IPS-20b (cell line): ENCODE data around the gene CPO.

ENCODE experiments used
- H3K27ac ChIP-seq: one replicate; pipeline ENCODE4 v1.5.1; 2013; ENCODE audit warnings: low read length
- H3K27me3 ChIP-seq: 2 replicates; pipeline ENCODE4 v1.6.1; 2013; ENCODE audit warnings: mild to moderate bottlenecking, low read length, inconsistent platforms; ENCODE audit not compliant: insufficient read depth
- H3K36me3 ChIP-seq: 2 replicates; pipeline ENCODE4 v1.6.1; 2013; ENCODE audit warnings: low read depth, mild to moderate bottlenecking, inconsistent platforms, low read length, moderate library complexity; ENCODE audit not compliant: insufficient read depth
- H3K4me1 ChIP-seq: 2 replicates; pipeline ENCODE4 v1.6.1; 2013; ENCODE audit warnings: mild to moderate bottlenecking, control low read depth, inconsistent platforms, low read length, moderate library complexity; ENCODE audit not compliant: insufficient read depth
- H3K4me3 ChIP-seq: 2 replicates; pipeline ENCODE4 v1.5.1; 2013; ENCODE audit warnings: mild to moderate bottlenecking, low read length, inconsistent platforms
- H3K9ac ChIP-seq: 2 replicates; pipeline ENCODE4 v1.6.1; 2013; ENCODE audit warnings: low read depth, mild to moderate bottlenecking, inconsistent platforms, low read length, moderate library complexity
- H3K9me3 ChIP-seq: 2 replicates; pipeline ENCODE4 v1.6.1; 2013; ENCODE audit warnings: mild to moderate bottlenecking, low read depth, low read length, inconsistent platforms; ENCODE audit not compliant: insufficient read depth

The CPO gene

DNA sequence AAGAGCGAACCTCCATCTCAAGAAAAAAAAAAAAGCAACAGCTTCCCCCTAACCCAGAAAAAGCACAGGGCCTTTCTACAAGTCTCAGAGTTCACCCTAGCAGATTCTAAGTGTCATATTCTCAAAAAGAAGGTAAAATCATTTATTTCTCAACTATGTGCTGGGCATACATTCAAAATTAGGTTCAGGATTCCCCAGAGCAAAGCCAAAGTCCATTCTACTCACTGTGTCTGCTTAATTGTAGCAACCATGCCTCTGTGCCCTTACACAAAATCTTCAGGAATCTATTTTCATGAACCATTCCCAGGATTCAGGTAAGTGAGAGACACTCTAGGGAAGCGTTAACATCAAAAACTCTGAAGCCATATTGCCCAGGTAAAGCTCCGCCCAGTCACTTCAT, 40.0 kb downstream of the CPO start:
- Histone ChIP-seq H3K4me3 (no peak overlapping the region), H3K27me3 (no peaks in the 10 kb centered on the region), H3K36me3 (no peaks in the 10 kb centered on the region), H3K9ac (no peak overlapping the region), H3K4me1 (peaks cover 19% of the 10 kb centered on the region), H3K9me3 (0 out of 2 replicates have a peak, but pooled peaks cover 4% of the 10 kb centered on the region), H3K27ac (no peak overlapping the region)

DNA sequence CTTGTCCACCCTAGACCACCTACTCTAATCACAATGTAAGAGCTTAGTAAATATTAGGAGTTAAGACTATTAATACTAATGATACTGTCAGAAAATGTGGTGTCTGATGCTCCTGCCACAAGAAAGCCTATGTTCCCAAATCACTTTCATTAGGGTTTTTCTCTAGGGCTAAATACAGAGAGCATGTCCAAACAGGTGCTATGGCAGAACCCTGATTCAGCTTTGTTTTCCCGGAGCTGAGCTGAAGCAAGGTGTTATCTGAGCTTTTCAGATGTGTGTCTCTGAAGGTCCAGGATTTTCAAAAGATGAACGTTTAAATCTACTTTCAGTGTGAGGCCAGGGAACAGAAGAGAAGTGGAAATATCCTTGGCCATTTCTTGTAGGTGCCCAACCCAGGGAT, 40.6 kb downstream of the CPO start:
- Histone ChIP-seq H3K4me1 (peaks cover 24% of the 10 kb centered on the region), H3K27ac (no peak overlapping the region), H3K27me3 (no peaks in the 10 kb centered on the region), H3K9ac (no peak overlapping the region), H3K9me3 (0 out of 2 replicates have a peak, but pooled peaks cover 4% of the 10 kb centered on the region), H3K4me3 (no peak overlapping the region), H3K36me3 (no peaks in the 10 kb centered on the region)

DNA sequence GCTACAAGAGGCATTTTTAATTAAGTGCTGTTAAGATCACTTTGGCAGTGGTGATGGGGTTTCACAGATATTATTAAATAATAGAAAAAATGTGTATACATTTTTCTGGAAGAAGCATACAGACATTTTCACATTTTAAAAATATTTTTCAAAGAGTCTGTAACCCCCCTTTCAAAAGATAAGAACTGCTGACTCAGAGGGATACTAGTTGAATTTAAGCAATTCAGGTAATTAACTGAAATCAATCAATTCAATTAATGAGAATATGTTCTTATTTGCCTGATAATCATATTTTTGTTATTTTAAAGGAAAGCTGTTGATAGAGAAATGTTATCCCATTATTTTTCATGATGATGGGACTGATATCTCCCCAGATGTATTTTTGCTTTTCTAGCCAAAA, 41.1 kb downstream of the CPO start:
- Histone ChIP-seq H3K9ac (no peak overlapping the region), H3K27me3 (no peaks in the 10 kb centered on the region), H3K36me3 (no peaks in the 10 kb centered on the region), H3K4me1 (peaks cover 24% of the 10 kb centered on the region), H3K9me3 (0 out of 2 replicates have a peak, but pooled peaks cover 3% of the 10 kb centered on the region), H3K4me3 (no peak overlapping the region), H3K27ac (no peak overlapping the region)

DNA sequence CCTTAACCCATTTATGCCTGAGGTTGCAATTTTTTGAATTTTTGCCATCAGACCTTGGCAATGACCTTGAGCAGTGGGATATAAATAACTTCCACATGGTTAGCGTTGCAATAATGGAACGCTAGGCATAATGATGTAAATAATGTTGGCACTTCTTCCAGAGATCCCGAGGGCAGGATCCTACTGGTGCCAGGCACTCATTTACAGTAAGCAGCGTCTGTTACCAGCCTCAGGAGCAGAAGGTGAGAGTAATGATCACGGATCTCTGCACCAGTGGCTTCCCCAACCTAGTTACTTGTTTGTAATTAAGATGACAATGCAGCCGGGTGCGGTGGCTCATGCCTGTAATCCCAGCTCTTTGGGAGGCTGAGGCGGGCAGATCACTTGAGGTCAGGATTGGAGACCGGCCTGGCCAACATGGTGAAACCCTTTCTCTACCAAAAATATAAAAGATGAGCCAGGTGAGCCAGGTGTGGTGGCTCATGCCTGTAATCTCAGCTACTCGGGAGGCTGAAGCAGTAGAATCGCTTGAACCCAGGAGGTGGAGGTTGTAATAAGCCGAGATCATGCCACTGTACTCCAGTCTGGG, 41.9 kb downstream of the CPO start:
- Histone ChIP-seq H3K4me3 (no peak overlapping the region), H3K36me3 (no peaks in the 10 kb centered on the region), H3K4me1 (peaks cover 24% of the 10 kb centered on the region), H3K27me3 (no peaks in the 10 kb centered on the region), H3K27ac (no peak overlapping the region), H3K9me3 (no peaks in the 10 kb centered on the region), H3K9ac (no peak overlapping the region)

DNA sequence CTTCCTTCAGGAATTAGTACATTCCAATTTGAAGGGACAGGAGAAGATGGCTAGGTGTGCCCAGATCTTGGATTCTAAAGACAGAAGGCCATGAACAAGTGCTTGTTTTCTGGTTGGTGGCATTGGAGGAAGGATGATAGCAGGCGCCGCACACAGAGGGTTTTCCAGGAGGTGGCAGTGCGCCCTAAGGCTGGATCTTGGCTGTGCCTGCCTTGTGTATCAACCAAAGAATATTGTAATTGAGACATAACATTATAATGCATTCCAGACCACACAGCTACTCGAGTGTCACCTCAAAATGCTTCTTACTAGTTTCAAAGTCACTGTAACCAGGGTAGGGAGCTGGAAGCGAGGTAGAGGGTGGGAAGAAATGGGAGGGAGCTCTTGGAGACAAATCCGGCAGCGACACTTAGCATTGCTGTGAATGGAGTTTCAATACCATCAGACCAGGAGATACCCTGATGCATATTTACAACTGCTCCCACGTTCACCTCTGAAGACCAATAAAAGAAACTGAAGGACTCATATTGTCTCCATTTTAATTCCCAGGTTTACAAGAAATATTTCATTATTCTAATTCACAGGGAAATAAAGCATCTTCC, 42.5 kb downstream of the CPO start:
- H3K27ac ChIP-seq = no peak overlapping the region
- H3K4me1 ChIP-seq = peaks cover 24% of the 10 kb centered on the region
- H3K9me3 ChIP-seq = no peaks in the 10 kb centered on the region
- H3K27me3 ChIP-seq = no peaks in the 10 kb centered on the region
- no peak overlapping the region for H3K4me3 ChIP-seq
- peak overlapping the region; percentile 4; the same call in 1 of the 2 replicates for H3K9ac ChIP-seq
- no peaks in the 10 kb centered on the region for H3K36me3 ChIP-seq

- Histone ChIP-seq H3K9ac (peak overlapping the region; percentile 4; the same call in 1 of the 2 replicates), H3K27ac (no peak overlapping the region), H3K36me3 (no peaks in the 10 kb centered on the region), H3K4me1 (peaks cover 24% of the 10 kb centered on the region), H3K4me3 (no peak overlapping the region), H3K9me3 (no peaks in the 10 kb centered on the region), H3K27me3 (no peaks in the 10 kb centered on the region)
Observed at GRCh38 chr2:206982360-206982955, 43.1 kb downstream of the CPO start.

DNA sequence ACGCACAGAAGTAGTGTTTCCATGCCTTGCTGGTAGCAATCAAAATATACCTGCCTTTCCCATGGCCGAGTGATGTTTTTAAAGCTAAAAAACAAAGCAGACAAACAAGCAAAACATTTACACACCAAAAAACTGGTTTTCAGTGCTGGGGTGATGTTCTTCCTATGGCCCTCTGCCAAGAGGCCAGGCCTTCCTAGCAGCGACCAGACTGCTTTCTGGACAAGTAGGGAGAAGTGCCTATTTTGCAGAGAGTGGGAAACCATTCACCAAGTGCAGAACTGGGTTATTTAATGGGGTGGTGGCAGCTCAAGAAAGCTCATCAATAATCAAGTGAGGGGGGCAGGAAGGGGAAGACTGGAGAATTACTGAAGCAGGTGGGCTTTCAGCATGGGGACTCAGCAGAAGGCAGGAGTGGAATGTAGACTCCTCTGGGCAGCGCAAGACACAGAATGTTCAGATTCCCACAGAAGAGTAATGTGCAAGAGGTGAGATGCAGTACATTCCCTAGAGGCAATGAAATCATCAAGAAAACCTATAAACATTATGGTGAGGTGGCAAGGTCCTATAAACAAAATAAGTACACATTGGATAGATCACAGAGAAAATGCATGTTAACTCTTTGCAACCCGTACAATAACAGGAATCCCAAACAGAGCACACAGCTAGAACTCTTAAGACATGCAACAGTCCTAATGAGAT, 44.0 kb downstream of the CPO start:
- Histone ChIP-seq H3K4me3 (peak overlapping the region; percentile 2; the same call in 1 of the 2 replicates), H3K36me3 (no peaks in the 10 kb centered on the region), H3K9ac (no peak overlapping the region), H3K9me3 (no peaks in the 10 kb centered on the region), H3K27ac (no peak overlapping the region), H3K4me1 (peaks cover 24% of the 10 kb centered on the region), H3K27me3 (no peaks in the 10 kb centered on the region)

DNA sequence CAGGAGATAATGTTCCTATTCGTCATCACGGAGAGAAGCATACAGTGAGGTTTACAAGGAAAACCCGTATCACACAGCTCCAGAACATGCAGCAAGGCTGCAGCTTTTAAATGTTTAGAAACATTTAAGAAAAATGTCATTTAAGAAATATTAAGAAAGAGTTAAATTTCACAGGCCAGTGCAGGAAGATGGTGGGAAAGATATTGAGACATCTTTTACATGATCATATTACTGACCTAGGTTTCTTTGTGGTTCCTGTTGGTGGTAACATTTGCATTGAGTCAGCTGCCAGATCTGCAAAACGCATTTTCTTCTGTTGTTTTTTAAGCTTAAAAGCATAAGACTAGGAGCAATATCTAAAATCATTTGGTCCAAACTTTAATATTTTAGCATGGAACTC, 44.9 kb downstream of the CPO start:
- Histone ChIP-seq H3K4me3 (no peak overlapping the region; the same call in 1 of the 2 replicates), H3K27ac (no peak overlapping the region), H3K36me3 (no peaks in the 10 kb centered on the region), H3K9me3 (no peaks in the 10 kb centered on the region), H3K27me3 (no peaks in the 10 kb centered on the region), H3K9ac (no peak overlapping the region), H3K4me1 (peaks cover 24% of the 10 kb centered on the region)

DNA sequence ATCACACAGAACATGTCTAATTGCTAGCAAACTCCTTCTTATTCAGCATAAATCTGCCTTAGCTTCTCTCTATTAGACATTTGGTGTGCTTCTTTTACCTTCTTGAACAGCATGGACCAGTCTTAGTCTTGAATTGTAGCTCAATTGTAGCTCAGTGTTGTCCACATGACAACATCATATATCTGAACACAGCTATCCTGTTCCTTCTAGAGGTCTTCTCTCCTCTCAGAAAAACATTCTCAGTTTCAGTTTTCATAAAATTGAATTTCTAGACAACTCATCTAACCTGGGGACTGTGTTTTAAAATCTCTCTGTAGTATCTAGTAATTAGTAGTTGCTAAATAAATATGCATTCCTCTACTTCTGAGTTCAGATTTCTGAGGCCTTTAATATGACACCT, 47.6 kb downstream of the CPO start:
- Histone ChIP-seq H3K4me1 (peaks cover 22% of the 10 kb centered on the region), H3K36me3 (no peaks in the 10 kb centered on the region), H3K27ac (no peak overlapping the region), H3K9ac (no peak overlapping the region), H3K27me3 (no peaks in the 10 kb centered on the region), H3K4me3 (no peak overlapping the region), H3K9me3 (no peaks in the 10 kb centered on the region)

DNA sequence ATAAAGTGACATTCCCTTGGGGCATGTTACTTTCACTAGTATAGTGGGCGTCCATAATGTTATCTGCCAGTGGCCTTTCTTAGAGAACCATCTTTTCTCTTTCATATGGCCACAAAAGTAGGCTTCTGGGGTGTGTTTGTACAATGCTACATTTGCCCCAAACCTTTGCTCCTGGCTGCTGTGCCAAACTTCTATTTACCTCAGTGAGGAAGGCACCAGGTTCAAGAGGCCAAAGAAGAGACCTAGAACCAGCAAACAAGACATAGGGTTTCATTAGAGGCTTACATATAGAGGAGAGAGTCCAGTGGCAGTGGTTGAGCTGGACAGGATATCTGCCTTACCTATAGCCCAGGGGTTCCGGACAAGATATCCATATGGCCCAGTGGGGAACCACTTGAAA, 48.5 kb downstream of the CPO start:
- no peaks in the 10 kb centered on the region for H3K9me3 ChIP-seq
- no peaks in the 10 kb centered on the region for H3K27me3 ChIP-seq
- H3K36me3 ChIP-seq = no peaks in the 10 kb centered on the region
- H3K27ac ChIP-seq = no peak overlapping the region
- H3K4me3 ChIP-seq = no peak overlapping the region
- H3K4me1 ChIP-seq = peaks cover 20% of the 10 kb centered on the region
- no peak overlapping the region for H3K9ac ChIP-seq

DNA sequence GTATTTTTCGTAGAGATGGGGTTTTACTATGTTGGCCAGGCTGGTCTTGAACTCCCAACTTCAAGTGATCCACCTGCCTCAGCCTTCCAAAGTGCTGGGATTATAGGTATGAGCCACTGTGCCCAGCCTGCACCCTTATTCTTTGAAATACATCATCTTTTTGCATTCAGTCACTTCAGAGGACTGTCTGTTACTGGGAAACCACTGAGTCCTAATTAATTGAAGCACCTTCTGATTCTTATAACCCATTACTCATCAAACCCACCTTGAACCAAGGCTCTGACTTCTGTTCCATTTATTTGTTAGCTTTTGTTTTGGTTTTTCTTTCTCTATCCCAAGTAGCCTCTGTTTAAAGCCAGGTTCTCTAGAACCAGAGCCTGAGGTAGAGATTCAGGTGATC, 49.6 kb downstream of the CPO start:
- H3K9me3 ChIP-seq = no peaks in the 10 kb centered on the region
- H3K9ac ChIP-seq = no peak overlapping the region
- H3K27ac ChIP-seq = no peak overlapping the region
- no peaks in the 10 kb centered on the region for H3K27me3 ChIP-seq
- H3K4me1 ChIP-seq = peaks cover 10% of the 10 kb centered on the region
- no peak overlapping the region for H3K4me3 ChIP-seq
- no peaks in the 10 kb centered on the region for H3K36me3 ChIP-seq

DNA sequence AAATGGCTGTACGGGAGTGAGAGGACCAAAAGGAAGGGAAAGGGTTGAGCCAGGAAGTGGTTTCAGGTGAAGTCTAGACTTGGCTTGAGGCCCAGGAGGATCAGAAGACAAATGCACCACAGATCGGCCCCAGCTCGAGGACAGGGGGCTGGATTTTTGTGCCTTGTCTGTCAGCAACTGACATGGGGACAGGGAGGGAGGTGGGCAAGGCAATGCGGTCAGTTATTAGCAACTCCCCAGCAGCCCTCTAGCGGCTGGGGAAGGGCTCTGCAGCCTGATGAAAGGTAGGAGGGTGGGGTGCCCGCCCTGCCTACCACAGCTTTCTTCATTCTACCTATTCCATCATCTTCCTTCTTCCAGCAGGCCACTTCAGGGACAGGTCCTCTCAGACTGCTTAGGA, 50.0 kb downstream of the CPO start:
- H3K9ac ChIP-seq = no peak overlapping the region
- H3K36me3 ChIP-seq = no peaks in the 10 kb centered on the region
- no peaks in the 10 kb centered on the region for H3K9me3 ChIP-seq
- H3K27me3 ChIP-seq = no peaks in the 10 kb centered on the region
- peaks cover 5% of the 10 kb centered on the region for H3K4me1 ChIP-seq
- no peak overlapping the region for H3K4me3 ChIP-seq
- H3K27ac ChIP-seq = no peak overlapping the region
